ENCODE data around the gene TMEM120A. TPM values are rescaled to one million over a fixed set of nuclear protein-coding genes. Genes with fewer than 3 reads are reported as not detected.

The TMEM120A gene
- total RNA-seq, 2 experiments from 2014 or later: 32.0 to 35.2 TPM

DNA sequence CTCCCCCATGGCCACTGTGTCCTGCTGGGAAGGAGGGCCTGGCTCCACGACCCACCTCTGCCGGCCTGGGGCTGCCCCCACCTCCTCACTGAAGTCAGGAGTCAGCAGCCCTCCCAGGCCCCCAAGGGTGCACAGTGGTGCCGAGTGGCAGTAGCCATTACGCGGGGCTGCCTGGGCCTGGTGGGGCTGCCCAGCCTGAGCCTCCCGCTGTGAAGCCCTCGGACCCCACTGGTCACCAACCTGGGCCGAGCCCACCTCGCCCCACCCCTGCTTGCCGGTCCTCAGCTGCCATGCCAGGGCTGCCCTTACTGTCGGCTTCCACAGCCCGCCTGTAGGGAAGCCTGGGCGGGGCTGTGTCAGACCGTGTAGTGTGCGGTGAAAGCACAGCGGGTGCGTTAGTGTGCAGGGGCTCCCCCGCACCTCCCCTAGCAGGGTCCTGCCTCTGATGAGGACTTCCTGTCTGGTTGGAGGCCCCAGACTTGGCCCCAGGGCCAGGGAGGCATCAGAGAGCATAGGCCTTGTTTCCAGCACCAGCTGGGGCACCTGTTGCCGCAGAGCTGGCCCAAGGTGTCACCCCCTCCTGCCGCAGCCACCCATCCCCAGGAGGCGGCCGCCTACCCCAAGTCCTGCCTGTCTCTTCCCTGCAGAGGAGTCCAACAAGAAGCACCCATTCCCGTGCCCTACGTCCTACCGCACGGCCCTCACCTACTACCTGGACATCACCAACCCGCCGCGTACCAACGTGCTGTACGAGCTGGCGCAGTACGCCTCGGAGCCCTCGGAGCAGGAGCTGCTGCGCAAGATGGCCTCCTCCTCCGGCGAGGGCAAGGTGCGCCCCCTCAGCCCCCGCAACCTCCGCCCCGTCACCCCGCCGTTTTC lies 10.0 kb downstream of the TMEM120A start:
- ChIA-PET CTCF (interaction anchor here (1.0 kb wide), 1 partner anchor 11 kb away, joined by 3 read pairs; no protein-coding TSS in a partner anchor), POLR2A (no interaction called here)

DNA sequence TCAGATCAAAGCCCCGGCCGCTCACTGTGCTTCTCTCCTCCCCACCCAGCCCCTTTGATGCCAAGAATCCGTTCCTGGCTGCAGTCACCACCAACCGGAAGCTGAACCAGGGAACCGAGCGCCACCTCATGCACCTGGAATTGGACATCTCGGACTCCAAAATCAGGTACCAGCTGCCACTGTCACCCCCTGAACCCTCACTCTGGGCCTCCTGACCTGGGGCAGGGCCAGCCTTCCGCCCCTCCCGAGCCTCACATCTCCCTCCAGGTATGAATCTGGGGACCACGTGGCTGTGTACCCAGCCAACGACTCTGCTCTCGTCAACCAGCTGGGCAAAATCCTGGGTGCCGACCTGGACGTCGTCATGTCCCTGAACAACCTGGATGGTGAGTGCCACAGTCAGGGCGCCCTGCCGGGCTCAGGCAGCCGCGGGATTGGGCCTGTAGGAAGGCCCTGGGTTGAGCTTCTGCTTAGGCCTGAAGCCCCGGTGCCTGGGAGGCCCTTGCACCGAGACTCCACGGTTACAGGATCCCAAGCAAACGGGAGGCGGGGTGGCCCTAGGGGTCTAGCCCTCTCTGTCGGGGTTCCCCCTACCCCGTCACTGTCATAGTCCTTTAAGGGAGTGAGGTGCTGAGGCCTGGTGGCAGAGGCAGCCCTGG lies 10.8 kb downstream of the TMEM120A start:
- POLR2A ChIA-PET: no interaction called here
- CTCF ChIA-PET: no interaction called here

DNA sequence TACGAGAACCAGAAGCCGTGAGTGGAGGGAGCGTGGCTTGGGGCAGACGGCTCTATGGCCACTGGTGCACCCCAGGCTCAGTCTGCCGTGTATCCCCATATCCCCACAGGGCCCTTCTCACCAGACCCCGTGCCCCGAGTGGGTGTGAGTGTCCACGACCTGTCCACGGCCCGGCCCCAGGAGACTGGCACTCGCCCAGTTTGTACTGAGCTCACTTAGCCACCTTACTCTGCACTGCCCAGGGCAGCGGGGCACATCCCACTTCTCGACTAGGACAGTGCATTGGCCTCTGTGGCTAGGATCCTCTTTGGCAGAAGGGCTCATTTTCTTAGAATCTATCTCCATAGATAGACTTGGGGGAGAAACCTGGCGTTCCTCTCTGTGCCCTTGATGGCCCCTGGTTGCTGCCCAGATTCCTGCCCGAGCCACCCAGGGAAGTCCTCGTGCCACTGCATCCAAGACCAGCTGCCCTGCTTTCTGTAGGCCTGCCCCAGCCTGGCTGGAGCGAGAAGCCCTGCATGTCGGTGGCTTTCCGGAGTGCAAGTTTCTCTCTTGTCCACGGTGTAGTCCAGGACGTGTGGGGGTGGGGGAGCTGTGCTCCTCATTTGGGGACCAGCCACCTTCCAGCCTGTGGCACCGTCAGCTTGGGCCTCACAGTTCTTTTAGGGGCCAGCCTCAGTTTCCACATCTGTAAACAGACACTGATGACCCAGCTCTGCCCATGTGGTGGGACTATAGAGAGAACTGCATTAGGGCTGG lies 11.9 kb downstream of the TMEM120A start:
- CTCF ChIA-PET: no interaction called here
- POLR2A ChIA-PET: no interaction called here

DNA sequence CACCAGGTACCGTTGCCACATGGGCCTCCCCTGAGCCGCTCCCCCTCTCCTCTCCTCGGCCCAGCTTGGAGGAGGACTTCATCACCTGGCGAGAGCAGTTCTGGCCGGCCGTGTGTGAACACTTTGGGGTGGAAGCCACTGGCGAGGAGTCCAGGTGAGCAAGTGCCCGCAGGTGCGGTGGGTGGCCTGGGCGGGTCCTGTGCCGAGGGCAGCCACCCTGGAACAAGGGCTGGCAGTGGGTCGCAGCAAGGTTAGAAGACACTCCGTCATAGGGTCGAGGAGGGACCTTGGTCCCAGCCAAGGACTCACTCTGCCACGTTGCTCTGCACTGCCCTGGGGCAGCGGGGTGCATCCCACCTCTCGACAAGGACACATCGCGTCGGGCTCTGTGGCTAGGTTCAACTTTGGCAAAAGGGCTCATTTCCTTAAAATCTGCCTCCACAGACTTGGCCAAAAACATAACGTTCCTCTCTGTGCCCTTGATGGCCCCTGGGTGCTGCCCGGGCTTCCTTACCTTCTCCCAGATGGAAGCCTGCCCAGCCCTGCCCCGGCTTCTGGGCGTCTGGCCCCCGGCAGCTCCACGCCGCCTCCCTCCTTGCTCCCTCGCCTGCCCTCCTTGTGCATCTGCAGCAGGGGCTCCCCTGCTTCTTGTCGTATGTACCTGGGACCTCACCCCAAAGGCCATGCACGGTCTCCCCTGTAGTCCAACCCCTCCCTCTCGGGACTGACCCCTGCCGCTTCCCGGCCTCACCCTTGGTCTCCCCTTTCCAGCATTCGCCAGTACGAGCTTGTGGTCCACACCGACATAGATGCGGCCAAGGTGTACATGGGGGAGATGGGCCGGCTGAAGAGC lies 12.7 kb downstream of the TMEM120A start:
- POLR2A ChIA-PET: no interaction called here

DNA sequence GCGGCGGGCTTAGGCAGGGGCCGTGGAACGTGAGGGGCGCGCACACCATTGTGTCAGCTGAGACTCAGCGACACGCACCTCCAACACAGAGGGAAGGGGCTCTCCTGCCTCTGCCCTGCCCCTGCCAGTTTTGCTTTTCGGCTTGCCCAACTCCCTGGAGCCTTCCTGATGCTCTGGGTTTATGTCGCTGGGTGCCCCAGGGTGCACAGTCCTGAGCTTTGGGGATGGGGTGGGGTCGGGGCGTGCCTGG lies 13.3 kb downstream of the TMEM120A start:
- ChIA-PET CTCF (no interaction called here), POLR2A (no interaction called here)

More for the DNA sequence above, 12.7 kb downstream of the TMEM120A start:
- CTCF ChIA-PET: no interaction called here

DNA sequence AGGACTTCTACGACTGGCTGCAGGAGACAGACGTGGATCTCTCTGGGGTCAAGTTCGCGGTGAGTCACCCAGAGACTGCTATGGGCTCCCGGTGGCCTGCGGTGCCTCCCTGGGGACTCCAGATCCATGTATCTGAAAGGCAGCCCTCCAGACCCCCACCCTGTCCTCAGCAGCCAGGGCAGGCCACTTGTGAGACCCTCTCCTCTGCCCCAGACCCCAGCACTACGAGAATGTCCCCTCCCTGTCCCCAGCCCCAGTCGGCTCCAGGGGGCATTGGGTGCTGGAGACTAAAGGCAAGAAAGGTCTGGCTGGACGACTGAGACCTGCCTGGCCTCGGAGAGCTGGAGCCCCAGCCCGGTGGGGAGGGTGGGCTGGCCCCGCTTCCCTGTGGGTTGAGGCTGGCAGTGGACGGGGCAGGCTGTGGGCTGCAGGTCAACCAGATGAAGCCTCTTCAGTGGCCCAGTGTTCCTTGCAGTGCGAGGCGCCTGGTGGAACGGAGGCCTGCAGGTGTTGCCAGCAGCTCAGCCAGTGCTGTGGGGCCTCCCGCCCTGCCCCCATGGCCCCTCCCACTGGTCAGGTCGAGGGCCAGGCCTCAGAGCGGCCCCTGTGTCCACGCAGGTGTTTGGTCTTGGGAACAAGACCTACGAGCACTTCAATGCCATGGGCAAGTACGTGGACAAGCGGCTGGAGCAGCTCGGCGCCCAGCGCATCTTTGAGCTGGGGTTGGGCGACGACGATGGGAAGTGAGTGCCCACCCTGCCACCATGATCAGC lies 13.8 kb downstream of the TMEM120A start:
- POLR2A ChIA-PET: no interaction called here

DNA sequence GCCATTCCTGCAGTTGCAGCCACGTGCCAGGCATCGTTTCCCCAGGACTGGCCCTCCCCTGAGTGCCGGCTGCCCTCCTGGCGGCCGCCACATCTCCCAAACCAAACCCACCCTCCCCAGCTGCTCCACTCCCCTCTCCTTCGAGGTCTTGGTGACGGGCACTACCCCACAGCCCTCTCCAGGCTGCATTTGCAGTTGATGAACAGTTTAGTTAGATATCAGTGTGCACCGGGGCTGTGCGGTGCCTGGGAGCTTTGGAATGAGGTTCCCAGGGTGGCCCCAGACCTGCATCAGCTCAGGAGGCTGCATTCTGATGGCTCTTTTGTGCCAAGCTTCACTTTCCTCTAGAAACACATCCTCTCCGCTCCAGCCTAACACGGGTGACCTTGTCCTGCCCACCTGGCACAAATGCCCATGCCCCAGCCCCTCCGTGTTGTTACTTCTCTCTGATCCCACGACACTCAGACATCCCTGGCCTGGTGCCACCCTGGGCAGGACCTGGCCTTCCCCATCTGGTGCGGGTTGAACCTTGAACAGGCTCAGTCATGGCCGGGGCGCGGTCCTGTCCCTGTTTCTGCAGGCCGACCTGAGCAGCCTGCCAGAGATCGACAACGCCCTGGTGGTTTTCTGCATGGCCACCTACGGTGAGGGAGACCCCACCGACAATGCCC lies 14.5 kb downstream of the TMEM120A start:
- CTCF ChIA-PET: no interaction called here
- POLR2A ChIA-PET: no interaction called here

More for the DNA sequence above, 13.8 kb downstream of the TMEM120A start:
- CTCF ChIA-PET: no interaction called here

DNA sequence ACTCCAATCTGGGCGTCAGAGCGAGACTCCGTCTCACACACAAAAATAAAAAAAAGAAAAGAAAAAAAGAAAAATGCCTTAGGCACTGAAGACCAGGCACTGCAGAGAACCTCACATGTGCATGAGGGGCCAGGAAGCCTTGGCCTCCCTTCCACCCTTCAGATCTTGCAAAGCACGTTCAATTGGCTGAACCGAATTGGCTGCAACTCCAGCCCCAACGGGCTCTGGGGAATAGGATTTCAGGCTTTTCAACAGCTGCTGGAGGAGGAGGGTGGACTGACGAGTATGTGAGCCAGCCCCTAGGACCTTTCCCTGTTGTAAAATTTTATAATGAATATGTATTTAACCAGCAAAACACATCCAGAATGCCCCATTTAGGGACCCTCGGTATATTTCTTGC lies 16.7 kb downstream of the TMEM120A start:
- ChIA-PET CTCF (no interaction called here), POLR2A (no interaction called here)

DNA sequence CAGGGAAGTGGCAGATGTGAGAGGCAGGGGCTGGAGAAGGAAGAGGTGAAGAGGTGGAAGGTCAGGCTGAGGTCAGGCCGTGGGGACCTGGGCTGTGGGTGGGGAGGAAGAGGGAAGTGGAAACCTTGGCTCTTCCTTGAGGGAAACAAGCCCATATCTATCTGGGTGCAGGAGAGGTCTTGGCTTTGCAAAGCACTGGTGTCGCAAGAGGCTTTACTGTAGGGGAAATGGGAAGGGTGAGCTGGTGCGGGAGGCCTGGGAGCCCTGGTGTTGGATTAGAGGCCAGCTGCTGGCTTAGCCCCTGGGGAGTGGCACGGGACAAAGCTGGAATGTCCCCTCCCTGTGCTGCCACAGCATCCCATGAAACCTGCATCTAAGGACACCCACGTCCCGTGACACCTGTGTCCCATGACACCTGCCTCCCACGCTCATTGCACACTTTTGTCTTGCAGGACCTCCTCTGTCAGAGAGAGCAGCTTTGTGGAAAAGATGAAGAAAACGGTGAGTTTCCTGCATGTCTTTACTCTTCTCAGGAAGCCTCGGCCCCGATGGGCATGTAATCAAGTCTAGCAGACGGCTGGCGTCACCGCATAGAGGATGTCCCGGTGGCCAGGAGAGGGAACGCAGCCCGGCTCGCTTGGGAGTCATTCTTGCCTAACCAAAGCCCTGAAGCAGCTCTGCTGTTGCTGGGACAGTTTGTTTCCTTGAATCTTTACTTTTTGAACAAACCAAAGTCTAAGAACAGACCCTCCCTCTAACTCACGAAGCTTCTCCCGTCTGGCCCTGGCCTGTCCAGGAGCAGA lies 22.2 kb downstream of the TMEM120A start:
- CTCF ChIA-PET: no interaction called here

DNA sequence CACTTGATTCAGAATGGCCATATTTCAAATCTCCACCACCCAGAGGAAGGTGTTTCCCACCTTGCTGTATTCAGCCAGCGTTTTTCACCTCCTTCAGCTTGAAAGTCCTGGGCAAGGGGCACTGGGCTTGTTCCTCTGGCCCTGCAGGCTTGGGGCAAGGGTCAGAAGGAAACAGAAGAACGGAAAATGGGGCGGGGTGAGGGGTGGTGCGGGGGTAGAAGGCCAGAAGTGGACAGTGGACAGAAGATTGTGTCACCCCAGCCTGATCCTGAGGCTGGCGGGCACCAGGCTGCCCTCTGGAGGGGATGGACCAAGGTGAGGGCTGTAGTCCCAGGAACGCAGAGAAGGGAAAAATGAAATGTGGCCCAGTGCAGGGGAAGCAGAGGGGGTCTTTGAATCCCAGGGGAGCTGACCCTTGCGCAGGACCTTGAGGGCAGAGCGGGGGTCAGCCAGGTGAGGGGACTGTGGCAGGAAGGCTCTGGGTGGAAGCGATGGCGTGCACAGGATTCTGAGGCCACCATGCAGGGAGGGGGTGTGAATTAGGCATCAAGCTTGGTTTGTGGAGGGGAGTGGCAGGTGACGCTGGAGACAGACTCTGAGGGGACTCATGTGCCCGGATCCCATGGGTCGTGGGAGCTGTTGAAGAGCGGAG lies 23.0 kb downstream of the TMEM120A start:
- ChIA-PET CTCF (no interaction called here), POLR2A (no interaction called here)

More for the DNA sequence above, 22.2 kb downstream of the TMEM120A start:
- POLR2A ChIA-PET: no interaction called here

DNA sequence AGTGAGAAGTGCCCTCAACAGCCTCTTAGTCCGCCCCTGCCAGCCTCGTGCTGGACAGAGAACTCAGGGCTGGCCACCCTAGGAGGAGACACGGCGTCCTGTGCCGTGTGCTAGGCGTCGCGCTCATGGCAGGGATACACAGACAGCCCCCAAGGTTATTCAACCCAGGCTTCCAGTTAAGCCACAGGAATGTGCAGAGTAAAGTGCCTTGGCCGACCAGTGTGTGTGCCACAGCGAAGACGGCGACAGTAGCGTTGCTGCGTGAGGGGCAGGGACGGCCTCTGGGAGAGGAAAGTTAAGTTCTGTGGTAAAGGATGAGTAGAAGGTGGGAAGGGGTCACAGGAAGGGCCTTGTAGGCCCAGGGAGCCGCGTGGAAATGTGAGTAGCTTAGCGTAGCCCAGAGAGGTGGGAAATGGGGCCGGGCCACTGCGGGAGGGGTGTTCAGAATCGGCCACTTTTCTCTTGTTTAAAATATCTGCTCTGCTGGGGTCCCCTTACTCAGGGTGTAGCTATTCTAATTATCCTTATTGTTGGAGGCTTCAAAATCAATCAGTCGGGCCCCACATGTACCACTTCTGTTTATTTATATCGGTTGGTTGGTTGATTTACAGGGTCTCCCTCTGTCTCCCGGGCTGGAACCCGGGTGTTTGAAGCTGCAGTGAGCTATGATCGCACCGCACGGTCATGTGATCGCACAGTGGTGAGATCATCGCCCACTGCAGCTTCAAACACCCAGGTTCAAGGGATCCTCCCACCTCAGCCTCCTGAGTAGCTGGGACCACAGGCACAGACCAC lies 24.5 kb downstream of the TMEM120A start:
- ChIA-PET CTCF (no interaction called here), POLR2A (no interaction called here)

DNA sequence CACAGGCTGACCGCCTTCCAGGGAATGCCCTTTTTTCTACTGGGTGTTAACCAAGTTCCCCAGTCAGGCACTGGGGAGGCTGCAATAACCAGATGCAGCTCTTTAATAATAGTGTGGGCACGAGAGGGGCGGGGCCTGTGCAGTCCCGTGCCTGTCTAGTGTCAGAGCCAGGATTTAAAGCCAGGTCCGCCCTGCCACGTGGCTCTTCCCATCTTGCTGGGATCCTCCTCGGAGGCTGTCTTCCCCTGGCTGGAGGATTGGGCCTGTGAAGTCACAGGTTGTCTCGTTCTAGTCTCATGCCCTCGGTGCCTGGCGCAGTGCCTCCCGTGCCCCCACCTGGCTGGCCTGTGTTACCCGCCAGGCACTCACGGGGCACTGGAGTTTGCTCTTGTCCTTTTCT lies 25.2 kb downstream of the TMEM120A start:
- ChIA-PET POLR2A (no interaction called here), CTCF (no interaction called here)

DNA sequence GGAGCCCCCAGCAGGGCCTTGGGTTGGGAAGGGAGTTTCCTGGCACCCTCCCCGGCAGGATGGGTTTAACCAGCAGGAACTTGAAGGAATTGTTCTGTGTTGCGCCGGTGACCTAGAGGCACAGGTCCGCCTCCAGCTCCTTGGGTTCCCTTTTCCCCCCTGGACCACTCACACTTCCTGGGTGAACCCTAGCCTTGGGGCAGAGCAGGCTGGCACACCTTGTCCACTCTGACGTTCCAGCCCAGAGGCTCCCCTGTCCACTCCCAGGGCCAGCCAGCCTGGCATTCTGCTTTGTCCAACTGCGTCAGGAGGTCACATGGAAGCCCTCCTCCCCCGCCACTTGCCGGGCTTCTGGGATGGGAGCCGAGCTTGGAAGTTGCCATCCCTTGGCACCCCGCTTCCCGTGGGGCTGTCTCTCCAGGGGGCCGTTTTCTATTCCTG lies 25.8 kb downstream of the TMEM120A start:
- ChIA-PET POLR2A (no interaction called here), CTCF (no interaction called here)

DNA sequence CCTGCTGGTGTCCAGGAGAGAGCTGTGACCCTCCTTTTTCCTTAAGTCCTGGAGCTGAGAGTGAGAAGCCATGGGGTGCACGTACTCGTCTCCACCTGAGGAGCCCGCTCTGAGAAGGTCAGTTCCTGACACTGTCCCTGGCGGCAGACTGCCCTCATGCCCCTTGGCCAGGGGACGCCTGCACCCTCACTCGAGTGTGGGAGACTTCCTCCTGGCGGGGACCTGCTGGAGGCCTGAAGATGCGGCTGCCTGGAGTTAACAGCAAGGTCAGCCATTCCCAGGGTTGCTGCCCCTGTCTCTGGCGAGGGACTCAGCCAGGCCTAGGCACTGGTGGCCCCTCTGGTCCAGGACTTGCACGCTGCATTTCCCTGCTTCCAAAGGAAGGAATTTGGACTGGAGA lies 26.4 kb downstream of the TMEM120A start:
- ChIA-PET POLR2A (no interaction called here), CTCF (no interaction called here)

DNA sequence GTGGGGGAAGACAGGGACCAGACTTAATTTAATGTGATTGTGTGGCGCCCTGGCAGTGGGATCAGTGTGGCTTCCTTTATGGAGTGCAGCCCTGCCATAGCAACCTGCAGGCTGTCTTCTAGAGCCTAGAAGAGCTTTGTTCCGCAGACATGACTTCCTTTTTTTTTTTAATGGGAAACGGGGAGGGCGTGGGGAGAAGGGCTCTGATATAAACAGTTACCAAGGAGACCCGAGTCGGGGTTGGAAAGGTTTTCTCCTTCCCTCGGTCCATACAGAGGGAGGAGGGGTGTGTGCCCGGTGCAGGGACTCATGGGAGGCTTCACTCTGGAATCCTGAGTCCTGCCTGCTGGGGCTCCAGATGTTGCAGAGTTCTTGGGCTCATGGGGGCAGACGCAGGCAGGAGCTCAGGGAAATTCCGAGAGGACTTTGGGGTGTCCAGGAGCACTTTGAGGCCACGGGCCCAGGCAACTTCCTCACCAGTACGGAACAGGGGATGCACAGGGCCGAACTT lies 26.9 kb downstream of the TMEM120A start:
- CTCF ChIA-PET: interaction anchor here (1.2 kb wide), 1 partner anchor 40 kb away, joined by 3 read pairs; no protein-coding TSS in a partner anchor
- POLR2A ChIA-PET: no interaction called here

DNA sequence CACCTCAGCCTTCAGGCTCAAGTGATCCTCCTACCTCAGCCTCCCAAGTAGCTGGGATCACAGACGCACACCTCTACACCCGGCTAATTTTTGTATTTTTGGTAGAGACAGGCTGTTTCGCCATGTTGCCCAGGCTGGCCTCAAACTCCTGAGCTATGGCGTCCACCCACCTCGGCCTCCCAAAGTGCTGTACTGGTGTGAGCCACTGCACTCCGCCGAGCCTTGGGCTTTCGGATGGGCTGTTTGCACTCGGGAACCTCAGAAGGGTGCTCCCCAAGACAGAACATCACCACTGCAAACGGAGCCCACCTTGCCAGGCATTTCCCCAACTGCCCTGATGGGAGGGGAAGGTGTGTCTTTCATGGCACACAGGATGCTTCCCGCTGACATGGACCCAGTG lies 27.3 kb downstream of the TMEM120A start:
- CTCF ChIA-PET: interaction anchor here (1.2 kb wide), 1 partner anchor 41 kb away, joined by 3 read pairs; no protein-coding TSS in a partner anchor
- POLR2A ChIA-PET: no interaction called here

Measured in activated CD8-positive, alpha-beta memory T cell treated with anti-CD3 and anti-CD28 coated beads for 36 hours (primary cell).